Subcutaneous abdominal adipose tissue (tissue), 5 donors: ENCODE results near the gene GARIN1A.

Experiments used
- H3K27ac ChIP-seq: one replicate; pipeline ENCODE4 v1.7.0; 2013; ENCODE audit warnings: low read depth, mild to moderate bottlenecking, inconsistent platforms, low read length, moderate library complexity
- H3K27me3 ChIP-seq, 5 donors: one replicate each; pipeline ENCODE4 v1.7.0; 2013; ENCODE audit warnings: low read length in 5 of 5, inconsistent platforms in 1 of 5; ENCODE audit not compliant: control insufficient read depth in 5 of 5, insufficient read depth in 4 of 5
- H3K36me3 ChIP-seq, 5 donors: one replicate each; pipeline ENCODE4 v1.7.0; 2013; ENCODE audit warnings: low read length in 5 of 5; ENCODE audit not compliant: control insufficient read depth in 5 of 5, insufficient read depth in 5 of 5
- H3K4me1 ChIP-seq, 5 donors: one replicate each; pipeline ENCODE4 v1.7.0; 2013; ENCODE audit warnings: low read length in 5 of 5, mild to moderate bottlenecking in 3 of 5, moderate library complexity in 1 of 5; ENCODE audit not compliant: control insufficient read depth in 5 of 5, insufficient read depth in 5 of 5
- H3K4me3 ChIP-seq, 5 donors: one replicate each; pipeline ENCODE4 v1.7.0; 2013; ENCODE audit warnings: low read length in 5 of 5, low read depth in 1 of 5
- H3K9ac ChIP-seq, 5 donors: one replicate each; pipeline ENCODE4 v1.7.0; 2013; ENCODE audit warnings: low read length in 5 of 5, mild to moderate bottlenecking in 4 of 5, moderate library complexity in 3 of 5
- H3K9me3 ChIP-seq, 5 donors: one replicate each; pipeline ENCODE4 v1.7.0; 2013; ENCODE audit warnings: low read length in 5 of 5; ENCODE audit not compliant: control insufficient read depth in 5 of 5
- donor health status: healthy.
- donor health status: healthy.
- donor health status: healthy.
- donor health status: healthy.
- donor health status: healthy.

The GARIN1A gene

DNA sequence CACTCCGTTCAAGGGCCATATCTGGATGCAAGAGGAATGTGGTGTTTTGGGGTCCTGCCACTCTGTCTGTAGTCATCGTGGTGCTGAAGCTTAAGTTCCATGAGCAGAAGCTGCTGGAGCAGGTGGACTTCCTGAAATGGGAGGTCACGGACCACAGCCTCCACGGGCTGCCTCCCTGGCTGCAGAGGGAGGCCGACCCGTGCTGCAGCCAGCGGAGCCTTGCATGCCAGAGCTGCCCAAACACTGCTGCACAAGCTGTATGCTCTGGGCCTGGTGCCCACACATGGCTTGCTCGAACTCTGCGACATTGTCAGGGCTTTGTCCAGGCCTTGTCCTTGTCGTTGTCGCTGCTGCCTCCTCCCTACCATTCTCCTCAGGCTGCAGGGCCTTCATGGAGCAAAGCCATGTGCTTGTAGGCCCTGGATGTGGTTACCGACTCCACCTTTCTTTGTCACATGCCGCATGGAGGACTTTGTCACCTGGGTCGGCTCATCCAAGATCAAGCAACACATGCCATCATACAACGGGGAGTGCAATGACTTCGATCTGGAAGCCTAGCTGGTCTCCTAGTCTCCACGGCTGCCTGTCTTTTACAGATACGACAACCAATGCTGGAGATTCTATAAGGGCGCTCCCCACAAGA, 21.4 kb downstream of the GARIN1A start:
- Histone ChIP-seq H3K9me3 (no peaks in the 10 kb centered on the region), H3K27ac (no peak overlapping the region), H3K36me3 (no peaks in the 10 kb centered on the region), H3K9ac (no peak overlapping the region), H3K4me3 (no peak overlapping the region), H3K4me1 (peaks cover 0 to 11% (median 7%) of the 10 kb centered on the region in 5 donors), H3K27me3 (peaks cover 9 to 21% (median 16%) of the 10 kb centered on the region in 5 donors)

DNA sequence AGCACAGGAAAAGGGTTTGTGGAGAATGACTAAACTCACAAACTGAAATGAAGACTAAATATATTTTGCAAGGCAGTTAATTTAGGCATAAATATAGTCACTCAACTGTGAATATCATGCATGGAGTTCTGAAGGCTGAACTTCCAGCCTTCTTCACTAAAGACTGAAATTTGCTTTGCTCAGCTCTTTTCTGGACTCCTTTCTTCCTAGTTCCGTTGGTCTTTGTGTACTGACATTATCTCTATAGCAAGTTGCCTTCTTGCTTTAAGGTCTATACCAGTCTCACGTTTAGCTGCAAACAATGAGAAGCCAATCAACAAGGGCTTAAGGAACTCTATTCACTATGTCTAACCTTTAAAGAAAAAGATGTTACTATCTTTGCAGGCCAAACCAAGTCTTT, 22.6 kb downstream of the GARIN1A start:
- no peak overlapping the region for H3K4me3 ChIP-seq
- peaks cover 0 to 11% (median 7%) of the 10 kb centered on the region in 5 donors for H3K4me1 ChIP-seq
- H3K9ac ChIP-seq = no peak overlapping the region
- H3K36me3 ChIP-seq = no peaks in the 10 kb centered on the region
- peaks cover 11 to 30% (median 20%) of the 10 kb centered on the region in 5 donors for H3K27me3 ChIP-seq
- H3K9me3 ChIP-seq = no peaks in the 10 kb centered on the region
- no peak overlapping the region for H3K27ac ChIP-seq

DNA sequence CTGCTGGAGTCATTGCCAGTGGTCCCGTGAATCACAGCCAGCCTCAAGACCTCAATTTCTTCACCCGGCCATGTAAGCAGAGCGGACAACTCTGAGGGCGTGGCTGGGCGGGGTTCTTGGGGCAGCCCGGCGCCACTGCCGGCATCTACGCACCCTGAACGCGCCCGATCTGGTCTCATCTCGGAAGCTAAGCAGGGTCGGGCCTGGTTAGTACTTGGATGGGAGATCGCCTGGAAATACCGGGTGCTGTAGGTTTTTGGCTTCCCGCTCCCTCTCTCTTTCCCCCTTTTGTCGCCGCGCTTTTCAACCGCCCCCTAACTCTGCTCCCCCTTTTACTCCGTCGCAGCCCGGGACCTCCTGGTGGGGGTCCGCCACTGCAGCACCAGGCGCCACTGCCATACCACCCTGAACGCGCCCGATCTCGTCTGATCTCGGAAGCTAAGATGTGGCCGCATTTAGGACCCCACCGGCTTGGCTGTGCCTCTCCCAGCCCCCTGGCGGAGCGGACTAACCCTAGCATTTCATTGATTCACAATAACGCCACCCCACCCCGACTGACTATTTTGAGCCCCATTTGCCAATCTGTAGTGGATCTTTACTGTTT, 25.3 kb downstream of the GARIN1A start:
- peaks cover 11 to 36% (median 20%) of the 10 kb centered on the region in 5 donors for H3K27me3 ChIP-seq
- H3K36me3 ChIP-seq = no peaks in the 10 kb centered on the region
- H3K4me1 ChIP-seq = peaks cover 0 to 11% (median 7%) of the 10 kb centered on the region in 5 donors
- H3K4me3 ChIP-seq = peak overlapping the region; percentile 36 to 57 (median 45)
- peak overlapping the region in 1 of 5 donors; percentile 29 for H3K9ac ChIP-seq
- no peaks in the 10 kb centered on the region for H3K9me3 ChIP-seq
- H3K27ac ChIP-seq = no peak overlapping the region

DNA sequence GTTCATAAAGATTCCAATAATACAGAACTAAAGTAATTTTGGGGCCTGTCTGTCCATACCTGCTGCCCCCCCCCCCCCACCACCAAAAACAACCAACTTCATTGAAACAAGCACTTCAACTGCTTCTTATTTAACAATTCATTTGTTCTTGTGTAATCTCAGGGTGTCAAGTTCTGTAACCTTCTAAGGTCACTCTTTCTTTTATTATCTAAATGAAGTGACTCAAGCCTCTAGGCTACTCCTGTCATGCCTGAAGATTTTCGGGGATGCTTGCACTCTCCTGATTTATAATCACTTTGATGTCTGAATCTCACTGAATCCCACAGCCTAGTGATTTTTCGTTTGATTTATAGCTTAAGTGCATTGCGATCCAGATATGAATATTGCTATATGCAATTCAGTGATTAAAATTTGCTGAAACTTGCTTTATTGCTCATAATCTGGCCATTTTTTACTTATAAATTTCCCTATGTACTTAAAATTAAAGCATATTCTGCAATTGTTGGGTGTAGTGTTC, 27.2 kb downstream of the GARIN1A start:
- Histone ChIP-seq H3K9ac (no peak overlapping the region), H3K27ac (no peak overlapping the region), H3K27me3 (peaks cover 6 to 36% (median 20%) of the 10 kb centered on the region in 5 donors), H3K4me1 (peaks cover 0 to 15% (median 9%) of the 10 kb centered on the region in 5 donors), H3K4me3 (no peak overlapping the region), H3K9me3 (no peaks in the 10 kb centered on the region), H3K36me3 (no peaks in the 10 kb centered on the region)

DNA sequence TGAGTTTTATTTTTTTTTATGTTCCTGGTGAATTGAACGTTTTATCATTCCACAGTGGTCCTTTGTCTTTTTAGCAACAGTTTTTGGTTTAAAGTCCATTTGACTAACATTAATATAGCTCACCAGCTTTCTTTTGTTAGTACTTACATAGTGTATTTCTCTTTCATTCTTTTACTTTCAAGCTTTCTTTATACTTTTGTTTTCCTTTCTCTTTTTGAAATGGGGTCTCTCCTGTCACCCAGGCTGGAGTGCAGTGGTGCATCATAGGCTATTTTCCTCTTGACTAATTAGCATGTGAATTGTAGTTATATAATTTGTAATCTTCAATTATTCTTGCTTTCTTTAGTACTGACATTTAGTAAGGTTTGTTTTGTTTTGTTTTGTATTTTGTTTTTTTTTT, 27.8 kb downstream of the GARIN1A start:
- Histone ChIP-seq H3K27ac (no peak overlapping the region), H3K9ac (no peak overlapping the region), H3K4me3 (no peak overlapping the region), H3K36me3 (no peaks in the 10 kb centered on the region), H3K27me3 (peaks cover 6 to 36% (median 20%) of the 10 kb centered on the region in 5 donors), H3K4me1 (peaks cover 0 to 15% (median 9%) of the 10 kb centered on the region in 5 donors), H3K9me3 (no peaks in the 10 kb centered on the region)

DNA sequence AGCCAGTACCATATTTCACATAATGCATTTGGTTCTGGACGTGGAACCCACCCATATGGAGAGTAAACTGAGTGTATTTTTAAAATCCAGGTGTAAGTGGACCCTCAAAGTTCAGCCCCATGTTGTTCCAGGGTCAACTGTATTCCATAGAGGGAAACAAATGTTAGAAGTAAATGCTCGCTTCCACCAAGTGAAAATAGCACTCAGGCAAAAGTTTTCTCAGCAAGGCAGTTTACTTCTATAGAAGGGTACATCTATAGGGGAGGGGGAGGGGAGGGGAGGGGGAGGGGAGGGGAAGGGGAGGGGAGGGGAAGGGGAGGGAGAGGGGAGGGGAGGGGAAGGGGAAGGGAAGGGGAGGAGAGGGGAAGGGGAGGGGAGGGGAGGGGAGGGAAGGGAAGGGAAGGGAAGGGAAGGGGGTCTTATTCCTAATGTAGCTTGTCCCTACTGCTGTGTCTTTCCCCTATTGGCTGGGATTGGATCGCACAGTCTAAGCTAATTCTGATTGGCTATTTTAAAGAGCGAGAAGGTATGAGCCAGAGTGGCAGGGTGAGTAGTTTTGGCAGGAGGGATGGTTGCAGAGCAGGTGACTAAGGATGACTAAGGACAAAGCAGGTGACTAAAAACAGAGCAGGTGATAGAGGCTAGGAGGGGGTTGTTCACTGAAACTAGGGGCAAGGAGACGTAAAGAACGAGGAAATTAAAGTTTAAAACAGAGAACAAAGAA, 29.1 kb downstream of the GARIN1A start:
- Histone ChIP-seq H3K9me3 (no peaks in the 10 kb centered on the region), H3K4me3 (no peak overlapping the region), H3K27me3 (peaks cover 6 to 36% (median 20%) of the 10 kb centered on the region in 5 donors), H3K27ac (no peak overlapping the region), H3K9ac (no peak overlapping the region), H3K36me3 (no peaks in the 10 kb centered on the region), H3K4me1 (peaks cover 0 to 15% (median 9%) of the 10 kb centered on the region in 5 donors)

DNA sequence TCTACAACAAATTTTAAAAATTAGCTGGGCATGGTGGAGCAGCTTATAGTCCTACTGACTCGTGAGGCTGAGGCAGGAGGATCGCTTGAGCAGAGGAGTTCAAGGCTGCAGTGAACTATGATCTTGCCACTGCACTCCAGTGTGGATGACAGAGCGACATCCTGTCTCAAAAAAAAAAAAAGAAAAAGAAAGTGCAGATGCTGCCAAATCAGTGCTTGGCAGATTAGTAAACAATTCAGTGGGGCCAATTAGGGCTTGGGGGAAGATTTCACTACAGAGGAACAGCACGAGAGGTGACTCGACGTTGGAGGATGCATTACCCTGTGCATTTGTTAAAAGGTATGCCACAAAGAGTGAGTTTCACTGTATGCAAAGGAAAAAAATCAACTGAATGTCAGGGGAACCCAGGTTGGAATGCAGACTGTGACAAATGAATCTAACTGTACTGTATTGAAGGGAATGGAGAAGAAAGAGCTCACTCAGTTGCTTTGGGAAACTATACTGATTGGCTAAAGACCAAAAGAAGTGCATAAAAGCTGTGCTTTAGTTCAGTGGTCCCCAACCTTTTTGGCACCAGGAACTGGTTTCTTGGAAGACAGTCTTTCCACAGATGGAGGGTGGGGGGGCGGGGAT, 31.6 kb downstream of the GARIN1A start:
- peaks cover 0 to 13% (median 2%) of the 10 kb centered on the region in 5 donors for H3K27me3 ChIP-seq
- no peak overlapping the region for H3K27ac ChIP-seq
- H3K4me1 ChIP-seq = peaks cover 0 to 5% (median 3%) of the 10 kb centered on the region in 5 donors
- H3K9me3 ChIP-seq = no peaks in the 10 kb centered on the region
- H3K9ac ChIP-seq = no peak overlapping the region
- H3K4me3 ChIP-seq = no peak overlapping the region
- H3K36me3 ChIP-seq = no peaks in the 10 kb centered on the region

DNA sequence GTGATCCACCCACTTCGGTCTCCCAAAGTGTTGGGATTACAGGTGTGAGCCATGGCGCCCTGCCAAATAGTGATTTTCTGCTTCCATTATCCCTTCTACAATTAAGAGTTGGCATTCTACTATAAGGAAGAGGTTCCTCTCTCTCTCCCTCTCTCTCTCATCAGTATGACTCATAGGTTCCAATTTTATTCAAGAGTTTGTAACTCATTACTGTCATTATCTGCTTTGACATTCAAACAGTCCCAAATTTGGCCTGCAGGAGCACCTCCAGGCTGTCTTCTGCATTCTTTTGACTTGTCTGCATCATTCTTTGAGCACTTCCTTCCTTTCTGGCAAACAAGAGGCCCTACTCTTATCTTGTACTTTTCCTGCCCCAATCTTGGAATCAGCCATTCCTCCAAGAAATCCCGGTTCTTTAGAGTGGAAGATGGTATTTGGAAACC, 33.8 kb downstream of the GARIN1A start:
- Histone ChIP-seq H3K4me3 (no peak overlapping the region), H3K27ac (no peak overlapping the region), H3K9me3 (no peaks in the 10 kb centered on the region), H3K9ac (no peak overlapping the region), H3K36me3 (no peaks in the 10 kb centered on the region), H3K27me3 (peaks cover 0 to 1% (median 0%) of the 10 kb centered on the region in 5 donors), H3K4me1 (peaks cover 0 to 9% (median 3%) of the 10 kb centered on the region in 5 donors)

DNA sequence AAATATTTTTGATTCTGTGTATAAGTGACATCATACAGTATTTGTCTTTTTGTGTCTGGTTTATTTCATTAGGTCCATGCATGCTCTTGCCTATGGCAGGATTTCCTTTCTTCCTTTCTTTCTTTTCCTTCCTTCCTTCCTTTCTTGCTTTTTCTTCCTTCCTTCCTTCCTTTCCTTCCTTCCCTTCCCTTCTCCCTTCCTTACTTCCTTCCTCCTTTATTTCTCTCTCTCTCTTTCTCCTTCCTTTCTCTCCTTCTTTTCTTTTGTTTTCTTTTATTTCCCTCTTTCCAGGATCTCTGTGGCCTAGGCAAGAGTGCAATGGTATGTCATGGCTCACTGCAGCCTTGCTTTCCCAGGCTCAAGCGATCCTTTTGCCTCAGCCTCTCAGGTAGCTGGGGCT, 35.7 kb downstream of the GARIN1A start:
- no peak overlapping the region for H3K9ac ChIP-seq

More for the DNA sequence above, 35.7 kb downstream of the GARIN1A start:
- Histone ChIP-seq H3K4me3 (no peak overlapping the region), H3K27me3 (no peaks in the 10 kb centered on the region), H3K4me1 (peaks cover 0 to 9% (median 3%) of the 10 kb centered on the region in 5 donors), H3K36me3 (no peaks in the 10 kb centered on the region), H3K9me3 (peaks cover 0 to 3% (median 0%) of the 10 kb centered on the region in 5 donors), H3K27ac (no peak overlapping the region)
